ENCODE results near the gene PDC. TPM values are rescaled to one million over a fixed set of nuclear protein-coding genes. Genes with fewer than 3 reads are reported as not detected.
"Not testable (repeated sequence)": the region's sequence is repeated elsewhere in the genome, so short reads cannot be mapped to it uniquely, and the experiment has no call there.

The PDC gene
- total RNA-seq, 4 donors from 2014 or later: not detected

DNA sequence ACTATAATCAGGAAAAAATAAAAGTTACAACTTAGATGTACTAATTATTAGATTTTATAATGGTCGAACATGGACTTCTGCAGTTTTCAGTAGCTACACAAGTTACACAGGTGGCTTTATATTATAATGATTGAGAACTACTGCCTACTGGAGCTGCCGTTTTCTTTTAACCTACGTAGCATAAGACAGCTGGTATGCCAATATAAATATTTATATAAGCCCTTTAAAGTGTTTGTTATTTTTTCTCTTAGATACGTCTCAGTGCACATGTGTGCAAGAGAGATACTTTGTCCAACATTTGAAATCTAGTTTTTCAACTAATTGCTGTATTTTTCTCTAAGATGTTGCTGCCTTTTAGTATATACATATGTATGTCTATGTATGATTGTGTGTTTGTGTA lies 42.4 kb downstream of the PDC start:
- WGBS, 2 donors: 79 to 84% methylated on average over 4 of the region's 4 CpGs
- no peak for DNase-seq (ENCODE audit: low spot score in 2 of 2)
- TF ChIP-seq POLR2A (IDR thresholded peaks at IDR 0.05) (no peak), CTCF (IDR thresholded peaks at IDR 0.05) (no peak)
- H3K4me3 ChIP-seq (ENCODE audit: low read depth, poor library complexity, severe bottlenecking): no peak overlapping the region
- intact Hi-C loops (cut with DNase I; ENCODE audit: low total_unique reads): no loop called here

- no peak for DNase-seq (ENCODE audit: low spot score in 2 of 2)
- H3K4me3 ChIP-seq (ENCODE audit: low read depth, poor library complexity, severe bottlenecking): no peak overlapping the region
- 86 to 96% methylated on average over 1 of the region's 1 CpG for WGBS, 2 donors
- intact Hi-C loops (cut with DNase I; ENCODE audit: low total_unique reads): no loop called here
- TF ChIP-seq CTCF (IDR thresholded peaks at IDR 0.05) (no peak), POLR2A (IDR thresholded peaks at IDR 0.05) (no peak)
Measured at GRCh38 chr1:186413319-186413718, 47.6 kb downstream of the PDC start.

GRCh38 chr1:186409091-186409490 lies 51.8 kb downstream of the PDC start:
- DNase-seq (ENCODE audit: low spot score in 2 of 2): no peak
- TF ChIP-seq POLR2A (IDR thresholded peaks at IDR 0.05) (no peak), CTCF (IDR thresholded peaks at IDR 0.05) (no peak)
- H3K4me3 ChIP-seq (ENCODE audit: low read depth, poor library complexity, severe bottlenecking): no peak overlapping the region
- WGBS, 2 donors: 77 to 79% methylated on average over 3 of the region's 3 CpGs
- intact Hi-C loops (cut with DNase I; ENCODE audit: low total_unique reads): no loop called here

DNA sequence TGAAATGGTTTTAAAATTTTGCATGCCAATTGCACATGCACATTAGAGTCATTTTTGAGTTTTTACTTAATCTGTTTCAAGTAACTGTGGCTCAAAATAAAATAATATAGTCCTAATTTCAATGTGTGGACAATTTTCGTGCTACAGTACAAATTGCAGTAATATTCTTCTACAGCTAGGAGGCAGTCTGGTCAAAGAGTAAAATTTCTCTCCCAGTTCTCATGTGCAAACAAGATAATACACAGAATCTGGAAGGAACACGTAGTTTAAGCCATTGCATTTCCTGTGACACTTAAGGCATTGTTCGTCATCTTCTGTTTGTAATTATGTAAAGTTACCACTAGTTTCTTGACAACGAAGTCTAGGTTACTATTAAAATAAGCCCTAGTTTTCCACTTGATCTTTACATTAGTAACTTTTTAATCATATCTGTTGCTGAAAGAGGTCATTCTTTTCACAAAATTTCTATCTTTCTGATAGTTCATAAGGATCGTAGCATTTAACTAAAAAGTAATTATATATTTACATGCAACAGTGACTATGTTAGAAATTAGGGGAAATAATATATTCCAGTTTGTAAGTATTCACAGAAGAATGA lies 56.4 kb downstream of the PDC start:
- no peak overlapping the region for H3K4me3 ChIP-seq (ENCODE audit: low read depth, poor library complexity, severe bottlenecking)
- no peak for DNase-seq (ENCODE audit: low spot score in 2 of 2)
- intact Hi-C loops (cut with DNase I; ENCODE audit: low total_unique reads): no loop called here
- WGBS, 2 donors: 26 to 36% methylated on average over 5 of the region's 5 CpGs
- no peak for TF ChIP-seq POLR2A (IDR thresholded peaks at IDR 0.05)
- no peak for TF ChIP-seq CTCF (IDR thresholded peaks at IDR 0.05)

- intact Hi-C loops (cut with DNase I; ENCODE audit: low total_unique reads): no loop called here
- no peak for TF ChIP-seq CTCF (IDR thresholded peaks at IDR 0.05)
- no peak for TF ChIP-seq POLR2A (IDR thresholded peaks at IDR 0.05)
Measured at GRCh38 chr1:186403632-186404031, 57.3 kb downstream of the PDC start.

GRCh38 chr1:186401446-186401845 lies 59.5 kb downstream of the PDC start:
- DNase-seq (ENCODE audit: low spot score in 2 of 2); intact Hi-C loops (cut with DNase I; ENCODE audit: low total_unique reads); H3K4me3 ChIP-seq (ENCODE audit: low read depth, poor library complexity, severe bottlenecking): not testable (repeated sequence)
- 90 to 91% methylated on average over 2 of the region's 2 CpGs for WGBS, 2 donors

More at GRCh38 chr1:186403632-186404031, 57.3 kb downstream of the PDC start:
- no peak for DNase-seq (ENCODE audit: low spot score in 2 of 2)
- no peak overlapping the region for H3K4me3 ChIP-seq (ENCODE audit: low read depth, poor library complexity, severe bottlenecking)

Other genes with a start within 250 kb of the PDC start
- gene PRG4, start 164.8 kb downstream of the PDC start, total RNA-seq: 10 to 100 TPM in 2 of 4 donors, 1 to 10 TPM in 1, under 1 TPM in 1; 0.56 to 13.8 (median 7.7) TPM
- gene TPR, start 85.9 kb downstream of the PDC start, total RNA-seq: 10 to 100 TPM; 70.9 to 94.7 (median 75.4) TPM
- 10 to 100 TPM; 12.7 to 34.0 (median 17.6) TPM for gene ODR4, start 85.3 kb downstream of the PDC start, total RNA-seq
- gene PTGS2, start 219.3 kb upstream of the PDC start, total RNA-seq: 1 to 10 TPM in 3 of 4 donors, under 1 TPM in 1; 0.98 to 3.1 (median 1.9) TPM